Activated CD8-positive, alpha-beta memory T cell treated with anti-CD3 and anti-CD28 coated beads, Interleukin-2, amount 50 U/mL, for 24 hours (primary cell): ENCODE results near the gene ZNF239.
"Not testable (repeated sequence)": the region's sequence is repeated elsewhere in the genome, so short reads cannot be mapped to it uniquely, and the experiment has no call there.

Source experiments
- DNase-seq: peaks from one replicate; pipeline ENCODE4 v3.0.0-alpha.2; 2020; ENCODE audit errors: extremely low read depth

ZNF239 gene

GRCh38 chr10:43576580-43576979, 2.2 kb upstream of the ZNF239 start:
- no peak for DNase-seq

- DNase-seq, result no peak
Observed at GRCh38 chr10:43576062-43576461, 1.6 kb upstream of the ZNF239 start.

GRCh38 chr10:43574906-43575305, 490 bp upstream of the ZNF239 start:
- no peak for DNase-seq

- no peak for DNase-seq
Observed at GRCh38 chr10:43573250-43574000, 991 bp downstream of the ZNF239 start.

GRCh38 chr10:43570971-43571370, 3.4 kb downstream of the ZNF239 start:
- DNase-seq, result no peak

- DNase-seq, result no peak
Observed at GRCh38 chr10:43569681-43570080, 4.7 kb downstream of the ZNF239 start.

- no peak for DNase-seq
Observed at GRCh38 chr10:43557214-43557613, 17.2 kb downstream of the ZNF239 start.

GRCh38 chr10:43543746-43544145, 30.7 kb downstream of the ZNF239 start:
- DNase-seq, result not testable (repeated sequence)

GRCh38 chr10:43524434-43525247, 49.8 kb downstream of the ZNF239 start:
- DNase-seq, result no peak
